HL-60 (cell line): Measurements from ENCODE around the gene E2F3.

ENCODE experiments used
- CTCF ChIP-seq: IDR thresholded peaks from one replicate; pipeline ENCODE4 v1.5.1; 2011; ENCODE audit warnings: low read length, control low read depth, inconsistent platforms; ENCODE audit not compliant: insufficient read depth
- GABPA ChIP-seq: IDR thresholded peaks from 2 replicates; pipeline ENCODE4 v1.6.1; 2012; ENCODE audit warnings: low read depth
- REST ChIP-seq: IDR thresholded peaks from 2 replicates; pipeline ENCODE4 v1.6.1; 2012; ENCODE audit warnings: low read depth; ENCODE audit not compliant: insufficient replicate concordance

GRCh38 chr6:20538907-20539306, 137.2 kb downstream of the E2F3 start:
- TF ChIP-seq CTCF (no peak), GABPA (no peak), REST (no peak)
